Esophagus muscularis mucosa (tissue), 4 donors: ENCODE results near the gene ITPR1.

Experiments used
- EP300 ChIP-seq: sonication (generic); formaldehyde crosslinking; IDR thresholded peaks from one replicate; pipeline ENCODE4 v1.6.1; 2017; ENCODE audit warnings: antibody characterized with exemption
- POLR2A ChIP-seq: fragments of 450-650 bp; IDR thresholded peaks from one replicate; pipeline ENCODE4 v1.6.1; 2017; ENCODE audit warnings: antibody characterized with exemption, moderate library complexity, mild to moderate bottlenecking, low read depth
- POLR2AphosphoS5 ChIP-seq, 2 donors: sonication (generic); formaldehyde crosslinking; IDR thresholded peaks; one replicate each; pipeline ENCODE4 v1.6.1; 2017; ENCODE audit warnings: antibody characterized with exemption in 2 of 2
- TF ChIP-seq, protein P1 (sequence below), 3 experiments: fragments of 200-600 bp in 2 of 3; fragments of 450-650 bp in 1 of 3; sonication (generic) in 2 of 3; IDR thresholded peaks; one replicate each; pipeline ENCODE4 v1.5.1; 2017 to 2019; ENCODE audit warnings: antibody characterized with exemption in 3 of 3, mild to moderate bottlenecking in 2 of 3, moderate library complexity in 1 of 3

DNA sequence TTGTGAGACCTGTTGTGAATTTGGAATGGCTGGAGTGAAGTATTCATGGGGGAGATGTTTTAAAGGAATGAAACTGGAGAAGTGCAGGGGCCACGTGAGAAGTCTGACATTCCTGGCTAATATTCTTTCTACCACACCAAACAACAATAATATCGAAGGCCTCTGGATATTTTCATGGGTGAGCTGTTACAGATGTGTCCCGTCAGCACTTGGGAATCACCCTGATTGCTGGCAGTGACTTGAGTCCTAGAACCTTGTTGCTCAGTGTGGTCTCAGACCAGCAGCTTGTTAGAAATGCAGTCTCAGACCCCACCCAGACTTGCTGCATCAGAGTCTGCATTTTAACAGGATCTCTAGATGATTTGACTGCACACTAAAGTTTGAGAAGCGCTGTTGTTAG, 113.8 kb downstream of the ITPR1 start:
- TF ChIP-seq POLR2A (no peak), POLR2AphosphoS5 (IDR thresholded peaks at IDR 0.05) (no peak), EP300 (no peak)
- TF ChIP-seq, protein P1, sequence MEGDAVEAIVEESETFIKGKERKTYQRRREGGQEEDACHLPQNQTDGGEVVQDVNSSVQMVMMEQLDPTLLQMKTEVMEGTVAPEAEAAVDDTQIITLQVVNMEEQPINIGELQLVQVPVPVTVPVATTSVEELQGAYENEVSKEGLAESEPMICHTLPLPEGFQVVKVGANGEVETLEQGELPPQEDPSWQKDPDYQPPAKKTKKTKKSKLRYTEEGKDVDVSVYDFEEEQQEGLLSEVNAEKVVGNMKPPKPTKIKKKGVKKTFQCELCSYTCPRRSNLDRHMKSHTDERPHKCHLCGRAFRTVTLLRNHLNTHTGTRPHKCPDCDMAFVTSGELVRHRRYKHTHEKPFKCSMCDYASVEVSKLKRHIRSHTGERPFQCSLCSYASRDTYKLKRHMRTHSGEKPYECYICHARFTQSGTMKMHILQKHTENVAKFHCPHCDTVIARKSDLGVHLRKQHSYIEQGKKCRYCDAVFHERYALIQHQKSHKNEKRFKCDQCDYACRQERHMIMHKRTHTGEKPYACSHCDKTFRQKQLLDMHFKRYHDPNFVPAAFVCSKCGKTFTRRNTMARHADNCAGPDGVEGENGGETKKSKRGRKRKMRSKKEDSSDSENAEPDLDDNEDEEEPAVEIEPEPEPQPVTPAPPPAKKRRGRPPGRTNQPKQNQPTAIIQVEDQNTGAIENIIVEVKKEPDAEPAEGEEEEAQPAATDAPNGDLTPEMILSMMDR (IDR thresholded peaks at IDR 0.05): no peak
